Hepatic stellate cell (primary cell): Measurements from ENCODE around the gene AGFG1.

Experiments used
- DNase-seq: peaks from one replicate; pipeline ENCODE4 v3.0.0; 2011; ENCODE audit warnings: low spot score

Gene AGFG1, protein sequence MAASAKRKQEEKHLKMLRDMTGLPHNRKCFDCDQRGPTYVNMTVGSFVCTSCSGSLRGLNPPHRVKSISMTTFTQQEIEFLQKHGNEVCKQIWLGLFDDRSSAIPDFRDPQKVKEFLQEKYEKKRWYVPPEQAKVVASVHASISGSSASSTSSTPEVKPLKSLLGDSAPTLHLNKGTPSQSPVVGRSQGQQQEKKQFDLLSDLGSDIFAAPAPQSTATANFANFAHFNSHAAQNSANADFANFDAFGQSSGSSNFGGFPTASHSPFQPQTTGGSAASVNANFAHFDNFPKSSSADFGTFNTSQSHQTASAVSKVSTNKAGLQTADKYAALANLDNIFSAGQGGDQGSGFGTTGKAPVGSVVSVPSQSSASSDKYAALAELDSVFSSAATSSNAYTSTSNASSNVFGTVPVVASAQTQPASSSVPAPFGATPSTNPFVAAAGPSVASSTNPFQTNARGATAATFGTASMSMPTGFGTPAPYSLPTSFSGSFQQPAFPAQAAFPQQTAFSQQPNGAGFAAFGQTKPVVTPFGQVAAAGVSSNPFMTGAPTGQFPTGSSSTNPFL

DNA sequence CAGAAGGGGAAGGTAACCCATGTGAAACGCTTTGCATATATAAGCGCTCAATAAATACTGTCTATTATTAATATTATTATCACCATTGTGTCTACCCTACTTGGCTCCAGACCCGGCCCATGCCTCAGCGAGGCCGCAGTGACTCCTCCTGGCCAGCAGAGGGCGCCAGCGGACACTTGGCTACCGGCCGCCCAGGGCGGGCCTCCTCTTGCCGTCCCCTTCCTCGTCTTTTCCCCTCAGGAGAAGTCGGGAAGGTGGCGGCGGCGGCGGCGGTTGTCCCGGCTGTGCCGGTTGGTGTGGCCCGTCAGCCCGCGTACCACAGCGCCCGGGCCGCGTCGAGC is at the start of gene AGFG1:
AGFG1 (plus strand) TSS at position 233 of the 341 bp plus-strand sequence. CDS start 266 bp downstream, outside the sequence.
- peak; percentile 92 for DNase-seq

DNA sequence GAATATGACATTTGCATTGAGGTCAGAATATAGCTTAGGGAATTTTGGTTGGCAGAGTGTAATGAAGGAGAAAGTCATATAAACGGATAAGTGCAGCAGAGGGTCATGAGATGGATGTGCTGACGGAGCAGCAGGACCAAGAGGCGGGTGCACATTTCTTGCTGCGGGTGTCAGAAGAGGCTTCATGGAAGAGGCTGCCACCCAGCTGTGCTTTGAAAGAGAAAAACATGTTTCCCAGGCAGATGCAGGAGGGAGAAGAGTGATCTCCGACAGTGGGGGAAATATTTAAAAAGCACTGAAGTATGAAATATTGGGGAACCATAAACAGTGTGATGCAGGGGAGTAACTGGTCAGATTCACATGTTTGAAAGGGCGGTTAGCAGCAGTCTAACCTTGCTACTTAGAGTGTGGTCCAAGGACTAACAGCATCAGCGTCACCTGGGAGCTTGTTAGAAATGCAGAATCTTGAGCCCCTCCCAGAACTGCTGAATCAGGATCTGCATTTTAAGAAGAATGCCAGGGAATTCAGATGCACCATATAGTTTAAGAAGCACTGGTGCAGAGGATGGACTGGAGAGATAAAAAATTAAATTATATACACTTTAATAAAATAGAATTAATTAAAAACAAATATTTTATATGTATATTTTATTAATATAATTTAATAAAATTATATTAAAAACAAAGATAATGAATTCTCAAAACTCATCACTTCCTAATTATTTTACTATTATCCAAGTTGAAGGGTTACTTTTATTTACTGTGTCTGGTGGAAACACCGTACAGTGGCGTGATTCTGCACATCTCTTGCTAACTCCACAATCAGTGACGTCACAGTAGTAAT is 48.1 kb upstream of the AGFG1 start:
- DNase-seq = no peak

DNA sequence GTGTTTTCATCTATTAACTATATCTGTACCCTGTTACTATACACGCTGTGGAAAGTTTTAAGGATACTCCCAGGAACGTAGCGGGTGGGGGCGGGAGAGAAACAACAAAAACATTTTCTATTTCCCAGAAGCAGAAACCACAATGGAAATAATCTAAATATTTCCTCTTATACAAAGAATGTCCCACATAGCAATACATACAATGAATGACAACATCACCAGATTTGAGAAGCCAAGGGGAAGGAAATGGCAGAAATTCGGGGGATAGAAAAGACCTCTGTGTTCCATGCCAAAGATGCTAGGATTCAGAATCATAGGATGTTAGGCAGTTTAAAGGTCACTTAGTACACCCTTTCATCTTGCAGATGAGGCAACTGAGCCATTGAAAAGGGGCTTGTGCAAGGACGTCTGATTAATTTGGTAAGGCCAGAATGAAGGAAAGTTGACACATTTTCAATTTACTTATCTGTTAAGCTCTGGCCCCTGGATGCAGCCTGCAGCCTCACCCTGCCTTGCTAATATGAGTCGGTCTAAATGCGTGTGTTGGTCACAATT is 43.1 kb upstream of the AGFG1 start:
- DNase-seq = no peak

DNA sequence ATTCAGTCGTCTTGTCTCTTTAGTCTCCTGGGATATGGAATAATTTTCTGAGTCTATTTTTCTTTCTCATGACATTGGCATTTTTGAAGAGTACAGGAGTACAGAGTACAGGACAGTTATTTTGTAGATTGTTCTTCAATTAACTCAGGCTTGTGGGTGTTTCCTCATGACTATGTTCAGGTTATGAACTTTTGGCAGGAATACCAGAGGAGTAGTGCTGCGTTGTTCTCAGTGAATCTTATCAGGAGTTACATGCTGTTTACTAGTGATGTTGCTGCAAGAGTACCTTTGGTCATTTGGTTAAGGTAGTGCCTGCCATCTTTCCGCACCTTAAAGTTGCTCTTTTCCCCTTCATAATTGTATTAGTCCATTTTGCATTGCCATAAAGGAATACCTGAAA is 41.3 kb upstream of the AGFG1 start:
- no peak for DNase-seq

DNA sequence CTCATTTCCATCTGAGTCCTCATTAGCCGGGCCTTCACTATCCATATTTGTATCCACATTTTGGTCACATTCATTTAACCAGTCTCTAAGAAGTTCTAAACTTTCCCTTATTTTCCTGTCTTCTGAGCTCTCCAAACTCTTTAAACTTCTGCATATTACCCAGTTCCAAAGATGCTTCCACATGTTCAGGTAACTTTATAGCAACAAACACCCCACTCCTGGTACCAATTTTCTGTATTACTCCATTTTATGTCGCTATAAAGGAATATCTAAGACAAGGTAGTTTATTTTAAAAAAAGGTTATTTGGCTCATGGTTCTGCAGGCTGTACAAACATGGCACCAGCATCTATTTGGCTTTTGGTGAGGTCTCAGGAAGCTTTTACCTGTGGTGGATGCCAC is 38.8 kb upstream of the AGFG1 start:
- DNase-seq = no peak

DNA sequence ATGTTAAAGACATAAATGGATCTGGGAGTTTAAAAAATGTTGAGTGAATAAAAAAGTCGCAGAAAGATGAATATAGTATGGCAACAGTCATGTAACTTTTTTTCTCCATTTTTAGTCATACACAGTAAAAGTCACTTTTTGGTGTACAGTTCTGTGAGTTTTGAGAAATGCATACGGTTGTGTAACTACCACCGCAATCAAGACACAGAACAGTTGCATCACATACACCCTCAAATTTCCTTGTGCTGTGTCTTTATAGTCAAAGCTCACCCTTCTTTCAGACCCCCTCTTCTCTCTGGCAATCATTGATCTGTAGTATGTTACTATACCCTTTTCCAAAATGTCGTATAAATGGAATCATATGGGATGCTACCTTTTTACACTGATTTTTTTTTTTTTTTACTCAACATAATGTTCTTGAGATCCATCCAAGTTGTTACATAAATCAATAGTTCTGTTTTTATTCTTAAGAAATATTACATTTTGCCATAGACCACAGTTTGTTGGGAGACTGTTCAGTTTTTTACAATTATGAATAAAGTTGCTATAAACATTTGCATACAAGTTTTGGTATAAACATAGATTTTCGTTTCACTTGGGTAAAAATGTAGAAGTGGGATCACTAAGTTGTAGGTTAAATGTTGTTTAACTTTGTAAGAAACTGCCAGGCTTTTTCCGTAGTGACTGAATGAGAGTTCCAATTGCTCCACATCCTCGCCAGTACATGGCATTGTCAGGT is 35.4 kb upstream of the AGFG1 start:
- no peak for DNase-seq

DNA sequence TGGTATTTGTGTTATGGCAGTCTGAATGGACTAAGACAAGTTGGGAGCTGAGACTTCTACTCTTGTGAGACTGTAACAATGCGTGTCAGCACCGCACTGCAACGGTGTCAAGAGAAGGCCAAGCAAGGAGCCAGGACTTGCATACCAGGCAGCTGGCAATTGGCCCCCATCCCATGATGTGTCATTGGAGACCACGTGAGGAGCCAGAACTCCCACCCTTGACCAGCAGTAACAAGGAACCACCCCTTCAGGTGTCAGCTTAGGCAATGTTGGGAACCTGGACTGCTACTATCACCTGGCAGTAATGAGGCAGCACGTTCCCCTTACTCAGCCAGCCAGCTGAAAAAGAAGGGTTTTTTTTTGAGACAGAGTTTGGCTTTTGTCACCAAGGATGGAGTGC is 32.7 kb upstream of the AGFG1 start:
- DNase-seq = no peak

DNA sequence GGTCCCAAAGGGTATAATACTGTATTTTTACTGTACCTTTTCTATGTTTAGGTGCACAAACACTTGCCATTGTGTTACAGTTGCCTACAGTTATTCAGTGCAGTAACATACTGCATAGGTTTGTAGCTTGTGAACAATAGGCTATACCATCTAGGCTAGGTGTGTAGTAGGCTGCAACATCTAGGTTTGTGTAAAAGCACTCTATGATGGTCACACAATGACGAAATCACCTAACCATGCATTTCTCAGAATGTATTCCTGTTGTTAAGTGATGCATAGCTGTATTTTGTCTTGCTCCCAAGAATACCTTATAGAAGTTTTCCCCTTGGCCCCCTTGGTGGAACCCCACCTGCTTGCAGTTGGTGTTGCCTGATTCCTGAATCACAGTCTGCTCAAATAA is 29.3 kb upstream of the AGFG1 start:
- no peak for DNase-seq

DNA sequence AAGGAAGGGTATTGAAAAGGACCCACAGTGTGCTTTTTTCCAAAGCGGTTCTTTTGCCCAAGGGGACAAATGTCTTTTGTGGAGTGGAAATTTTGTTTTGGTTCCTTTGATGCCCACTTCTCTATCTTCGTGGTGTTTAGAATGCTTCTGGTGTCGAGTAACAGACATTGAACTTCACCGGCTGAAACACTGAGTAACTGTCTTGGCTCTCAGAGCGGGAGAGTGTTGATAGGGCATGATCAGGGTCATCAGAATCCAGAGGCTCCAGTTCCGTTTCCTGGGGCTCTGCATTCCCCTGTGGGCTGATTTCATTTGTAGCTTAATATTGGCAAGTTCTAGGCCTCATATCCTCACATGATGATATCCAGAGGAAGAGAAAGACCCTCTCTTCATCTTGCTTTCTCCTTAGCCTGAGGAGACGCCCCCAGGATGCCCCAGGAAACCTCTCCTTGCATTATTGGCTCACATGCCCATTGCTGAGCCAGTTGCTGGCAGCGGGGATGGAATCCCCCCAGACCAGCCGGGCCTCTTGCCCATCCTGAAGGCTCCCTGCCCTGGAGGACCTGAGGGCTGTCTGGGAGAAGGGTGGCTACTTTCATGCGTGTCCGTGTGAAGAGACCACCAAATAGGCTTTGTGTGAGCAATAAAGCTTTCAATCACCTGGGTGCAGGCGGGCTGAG is 27.9 kb upstream of the AGFG1 start:
- no peak for DNase-seq

DNA sequence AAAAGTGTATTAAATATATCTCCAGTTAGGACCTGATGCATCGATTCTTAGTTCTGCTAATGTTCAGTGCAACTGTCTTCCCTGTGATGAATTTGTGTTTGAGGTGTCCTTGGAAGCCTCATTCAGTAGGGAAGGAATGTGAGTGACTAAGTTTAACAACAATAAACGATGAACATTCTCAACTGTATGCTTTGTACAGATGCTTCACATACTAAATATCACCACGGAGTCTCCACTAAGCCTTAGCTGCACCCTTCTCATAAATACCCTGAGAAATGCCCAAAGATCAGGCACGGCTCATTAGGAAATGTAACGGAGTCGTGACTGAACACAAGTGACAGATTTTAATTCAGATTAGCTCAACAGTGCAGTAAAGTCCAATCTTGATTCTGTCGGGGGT is 24.4 kb upstream of the AGFG1 start:
- DNase-seq = peak; percentile 59

DNA sequence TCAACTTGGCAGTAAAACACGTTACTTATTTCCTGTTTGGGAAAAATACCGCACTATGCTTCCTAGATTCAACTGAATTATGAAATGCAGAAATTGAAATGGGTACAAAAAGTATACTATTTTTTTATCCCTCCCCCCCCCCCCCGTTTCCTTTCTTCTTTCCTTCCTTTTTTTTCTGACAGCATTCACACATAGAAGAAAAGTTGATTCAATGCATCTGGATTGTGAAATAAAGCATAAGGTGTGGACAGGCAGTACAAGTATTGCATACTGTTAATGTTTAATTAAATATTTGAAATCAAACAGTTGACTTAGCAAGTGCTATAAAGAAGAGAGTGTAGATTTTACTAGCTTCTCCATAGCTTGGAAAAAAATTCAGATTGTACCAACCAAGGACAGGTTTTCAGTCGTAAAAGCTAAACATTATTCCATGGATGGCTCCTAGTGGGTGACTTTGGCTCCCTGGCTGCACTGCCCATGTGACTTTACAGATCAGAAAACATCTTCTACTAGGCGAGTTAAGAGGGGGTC is 21.6 kb upstream of the AGFG1 start:
- DNase-seq = no peak

DNA sequence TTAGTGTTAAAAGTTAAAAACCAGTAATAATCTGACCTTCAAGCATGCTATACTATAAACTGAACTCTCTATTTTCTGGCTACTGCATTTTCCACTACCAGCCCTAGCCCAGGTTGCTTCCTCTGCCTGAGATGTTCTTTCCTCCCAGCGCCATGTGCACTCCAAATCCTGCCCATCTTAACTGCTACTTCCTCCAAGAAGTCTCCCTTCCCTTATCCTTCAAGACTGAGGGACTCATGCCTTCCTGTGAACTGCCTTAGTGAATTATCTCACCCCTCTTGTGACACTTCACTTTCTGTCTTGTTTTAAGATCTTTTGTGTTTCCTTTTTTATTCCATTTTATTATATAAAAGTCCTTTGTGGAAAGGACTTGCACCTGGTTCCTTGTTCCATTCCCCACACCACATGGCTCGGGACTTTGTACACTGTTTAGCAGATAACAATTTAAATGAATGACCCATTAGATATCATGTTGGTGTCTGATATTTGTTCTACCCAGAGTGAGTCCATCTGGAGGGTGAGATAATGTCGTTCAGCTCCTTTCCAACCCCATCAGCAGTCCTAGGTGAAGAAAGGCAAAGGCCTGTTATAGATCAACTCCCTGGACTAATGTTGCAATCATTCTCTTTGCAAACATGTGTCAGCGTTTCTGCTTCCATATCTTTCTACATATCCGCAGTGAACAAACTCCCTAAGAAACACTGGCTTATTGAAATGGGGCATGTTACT is 20.9 kb upstream of the AGFG1 start:
- no peak for DNase-seq

DNA sequence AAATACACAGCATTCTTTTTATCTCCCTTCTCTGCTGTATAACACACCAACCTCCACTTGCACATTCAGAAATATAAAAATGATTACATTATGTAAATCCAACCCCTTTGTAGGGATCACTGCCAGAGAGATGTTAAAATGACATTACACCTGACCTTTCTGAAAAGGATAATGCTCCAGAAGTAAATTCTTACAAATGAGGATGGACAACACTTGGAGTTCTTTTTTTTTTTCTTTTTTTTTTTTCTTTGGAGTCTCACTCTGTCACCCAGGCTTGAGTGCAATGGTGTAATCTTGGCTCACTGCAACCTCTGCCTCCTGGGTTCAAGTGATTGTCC is 20.3 kb upstream of the AGFG1 start:
- no peak for DNase-seq

DNA sequence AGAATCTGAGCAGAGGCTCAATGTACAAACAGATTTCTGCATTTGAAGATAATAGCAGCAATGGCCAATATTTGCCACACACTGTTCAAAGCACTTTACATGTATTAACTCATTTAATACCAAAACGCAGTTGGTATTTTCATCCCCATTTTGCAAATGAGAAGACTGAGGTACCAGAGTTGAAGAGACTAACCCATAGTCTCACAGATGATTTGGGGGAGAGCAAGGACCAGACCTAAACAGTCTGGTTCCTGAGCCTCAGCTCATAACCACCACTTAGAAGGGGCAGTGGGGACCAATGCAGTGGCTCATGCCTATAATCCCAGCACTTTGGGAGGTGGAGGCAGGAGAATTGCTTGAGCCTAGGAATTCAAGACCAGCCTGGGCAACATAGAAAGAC is 18.1 kb upstream of the AGFG1 start:
- DNase-seq = no peak

DNA sequence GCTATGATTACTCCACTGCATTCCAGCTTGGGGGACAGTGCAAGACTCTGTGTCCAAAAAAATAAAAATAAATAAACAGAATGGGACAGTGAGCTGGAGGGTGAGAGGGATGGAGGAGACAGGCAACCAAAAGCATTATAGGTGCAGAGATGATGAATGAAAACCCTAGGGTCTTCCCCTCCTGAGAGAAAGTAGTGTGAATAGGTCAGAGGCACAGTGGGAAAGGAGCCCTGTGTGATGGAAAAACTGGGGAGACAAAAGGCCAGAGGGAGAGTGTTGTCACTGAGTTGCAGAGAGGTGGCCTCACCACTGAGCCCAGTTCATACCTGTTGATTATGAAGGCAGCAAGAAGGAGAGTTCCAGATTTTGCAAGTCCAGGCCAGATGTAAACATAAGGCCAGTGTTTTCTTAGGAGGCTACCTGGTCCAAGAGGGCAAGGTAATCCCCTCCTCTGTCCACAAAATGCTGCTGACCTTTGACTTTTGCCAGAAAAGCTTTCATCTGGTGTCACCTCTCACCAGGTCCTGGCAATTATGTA is 17.6 kb upstream of the AGFG1 start:
- DNase-seq = no peak

DNA sequence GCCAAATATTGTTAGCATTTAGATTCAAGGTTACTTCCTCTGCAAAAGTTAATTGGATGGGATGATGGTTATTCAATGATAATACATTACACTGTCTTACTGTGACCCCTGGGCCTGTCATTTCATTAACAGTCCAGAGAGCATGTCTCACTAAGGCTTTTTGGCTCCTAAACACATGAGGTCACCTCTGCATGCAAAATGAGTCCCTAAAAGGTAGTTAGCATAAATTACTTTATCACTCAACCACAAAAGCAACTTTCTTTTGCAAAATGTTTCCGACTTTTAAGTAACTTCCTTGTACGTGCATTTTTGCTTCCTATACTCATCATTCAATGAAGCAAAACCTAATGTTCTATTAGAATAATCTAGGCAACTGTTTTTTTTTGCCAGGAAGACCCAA is 16.8 kb upstream of the AGFG1 start:
- DNase-seq = no peak

DNA sequence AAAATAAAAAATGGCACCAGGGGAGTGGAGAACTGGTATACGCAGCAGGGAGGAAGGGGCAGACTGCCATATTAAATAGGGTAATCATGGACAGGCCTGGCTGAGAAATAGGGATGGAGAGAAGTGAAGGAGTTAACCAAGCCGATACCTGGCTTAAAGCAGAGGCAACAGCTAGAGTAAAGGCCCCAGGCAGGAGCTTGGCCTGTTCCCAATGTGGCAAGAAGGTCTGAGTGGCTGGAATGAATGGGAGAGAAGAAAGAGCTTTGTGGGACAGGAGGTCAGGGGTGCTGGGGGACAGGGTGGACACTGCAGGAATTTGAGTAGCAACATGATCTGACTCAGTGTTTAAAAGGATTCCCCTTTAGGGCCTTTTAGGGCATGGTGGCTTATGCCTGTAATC is 15.9 kb upstream of the AGFG1 start:
- no peak for DNase-seq

DNA sequence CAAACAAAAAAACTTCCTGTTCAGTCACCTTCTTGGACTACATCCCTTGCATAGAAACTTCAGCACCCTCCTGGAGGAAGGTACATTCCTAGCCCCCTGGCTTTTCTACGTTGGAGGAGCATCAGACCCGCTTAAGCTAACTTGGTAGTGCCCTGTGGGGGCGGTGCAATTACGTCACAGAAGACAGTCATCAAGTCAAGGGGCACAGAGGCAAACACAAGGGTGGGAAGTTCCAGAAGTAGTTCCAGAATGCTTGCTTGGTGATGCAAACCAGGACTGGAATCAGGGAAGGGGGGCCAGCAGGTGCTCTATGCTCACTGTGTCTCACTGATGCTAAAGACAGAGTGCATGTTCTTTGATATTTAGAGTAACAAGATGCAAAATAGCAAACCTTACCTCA is 15.2 kb upstream of the AGFG1 start:
- no peak for DNase-seq

DNA sequence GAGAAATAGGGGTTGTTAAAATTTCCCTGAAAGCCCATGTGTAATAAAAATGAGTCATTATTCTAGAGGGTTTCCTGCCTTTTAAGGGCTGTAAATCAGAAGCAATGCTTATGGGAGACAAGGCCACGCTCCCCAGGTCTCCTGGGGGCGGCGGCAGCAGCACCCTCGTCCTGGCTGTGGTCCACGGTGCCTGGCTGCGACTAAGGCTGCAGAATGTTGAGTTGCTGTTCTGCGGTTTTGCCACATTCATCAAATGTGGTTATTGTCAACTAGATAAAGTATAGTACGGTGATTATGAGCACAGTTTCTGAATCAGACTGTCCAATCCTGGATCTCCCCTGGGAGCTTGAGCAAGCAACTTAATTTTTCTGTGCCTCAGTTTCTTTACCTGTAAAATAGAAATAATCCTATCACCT is 11.9 kb upstream of the AGFG1 start:
- DNase-seq = peak; percentile 26

DNA sequence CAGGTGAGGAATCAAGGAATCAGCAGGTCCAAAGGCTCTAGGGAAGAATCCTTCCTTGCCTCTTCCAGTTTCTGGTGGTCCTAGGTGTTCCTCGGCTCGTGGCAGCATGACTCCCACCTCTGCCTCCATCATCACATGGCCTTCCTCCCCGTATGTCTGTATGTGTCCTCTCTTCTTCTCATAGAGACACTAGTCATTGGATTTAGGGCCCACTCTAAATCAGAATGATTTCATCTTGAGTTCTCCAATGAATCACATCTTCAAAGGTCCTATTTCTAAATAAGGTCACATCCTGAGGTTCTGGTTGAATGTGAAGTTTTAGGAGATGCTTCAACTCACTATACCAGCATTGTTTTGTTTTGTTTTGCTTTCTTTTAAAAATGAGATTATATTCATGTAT is 11.1 kb upstream of the AGFG1 start:
- DNase-seq = no peak
